Vagina (tissue), 2 donors: ENCODE measurements around the gene DAPK3.

ENCODE experiments used
- CTCF ChIP-seq, 3 experiments: fragments of 450-650 bp in 2 of 3; fragments of 200-600 bp in 1 of 3; sonication (generic) in 1 of 3; IDR thresholded peaks; one replicate each; pipeline ENCODE4 v1.5.1; 2017 to 2019; ENCODE audit warnings: antibody characterized with exemption in 3 of 3, mild to moderate bottlenecking in 2 of 3, moderate library complexity in 2 of 3
- POLR2A ChIP-seq, 2 donors: fragments of 450-650 bp; IDR thresholded peaks; one replicate each; pipeline ENCODE4 v1.6.1; 2017; ENCODE audit warnings: antibody characterized with exemption in 2 of 2, mild to moderate bottlenecking in 2 of 2, moderate library complexity in 2 of 2

- TF ChIP-seq CTCF (IDR thresholded peaks at IDR 0.05) (no peak), POLR2A (IDR thresholded peaks at IDR 0.05) (no peak)
Observed at GRCh38 chr19:3964256-3965194, 6.4 kb downstream of the DAPK3 start.
